Mammary epithelial cell (primary cell): ENCODE results near the gene TEX12.

Experiments
- CTCF ChIP-seq, 2 donors: IDR thresholded peaks in 1 of 2; conservative IDR thresholded peaks in 1 of 2; 2 replicates each; pipeline ENCODE4 v1.5.1; 2011 to 2012; ENCODE audit warnings: inconsistent platforms in 2 of 2, low read length in 2 of 2, mild to moderate bottlenecking in 2 of 2, control low read depth in 1 of 2, low read depth in 1 of 2; ENCODE audit not compliant: insufficient read depth in 1 of 2; ENCODE audit errors: extremely low read depth in 1 of 2
- EZH2 ChIP-seq: IDR thresholded peaks from 2 replicates; pipeline ENCODE4 v1.6.1; 2012; ENCODE audit warnings: low read length, inconsistent platforms, borderline replicate concordance

GRCh38 chr11:112176077-112176476 lies 8.9 kb downstream of the TEX12 start:
- TF ChIP-seq CTCF (conservative IDR thresholded peaks at IDR 0.05 in 1 of 2, IDR thresholded peaks at IDR 0.05 in 1 of 2; ENCODE audit: extremely low read depth in 1 of 2, insufficient read depth in 1 of 2, low read depth in 1 of 2, low read length in 2 of 2), result no peak
- no peak for TF ChIP-seq EZH2
